GM23338 (cell line): ENCODE results near the gene MC2R. TPM values are rescaled to one million over a fixed set of nuclear protein-coding genes. Genes with fewer than 3 reads are reported as not detected.

ENCODE experiments used
- ATAC-seq: fragments of 200-7000 bp; cut with Tn5 transposase; 3 replicates; pipeline ENCODE4 v1.9.1; 2020
- DNase-seq: peaks from one replicate; pipeline ENCODE4 v3.0.0-alpha.2; 2015; ENCODE audit warnings: low spot score
- H2AFZ ChIP-seq: fragments of 200-600 bp; sonication (generic); 2 replicates; pipeline ENCODE4 v1.8.0; 2016; ENCODE audit warnings: antibody characterized with exemption, mild to moderate bottlenecking, moderate library complexity
- H3F3A ChIP-seq: fragments of 200-600 bp; sonication (generic); replicated peaks from 2 replicates; pipeline ENCODE4 v1.8.0; 2017; ENCODE audit warnings: antibody characterized with exemption, mixed run types, low read depth
- H3K27ac ChIP-seq: fragments of 200-600 bp; sonication (generic); 2 replicates; pipeline ENCODE4 v1.6.1; 2016; ENCODE audit warnings: low read depth
- H3K27me3 ChIP-seq: fragments of 200-600 bp; sonication (generic); 2 replicates; pipeline ENCODE4 v1.8.0; 2016; ENCODE audit warnings: mild to moderate bottlenecking, mixed run types, moderate library complexity; ENCODE audit not compliant: insufficient read depth
- H3K36me3 ChIP-seq: fragments of 200-600 bp; sonication (generic); 2 replicates; pipeline ENCODE4 v1.8.0; 2016; ENCODE audit warnings: mild to moderate bottlenecking; ENCODE audit not compliant: insufficient read depth
- H3K4me1 ChIP-seq: fragments of 200-600 bp; sonication (generic); 2 replicates; pipeline ENCODE4 v1.8.0; 2016; ENCODE audit warnings: mild to moderate bottlenecking, moderate library complexity; ENCODE audit not compliant: insufficient read depth
- H3K4me2 ChIP-seq: fragments of 200-600 bp; sonication (generic); 2 replicates; pipeline ENCODE4 v1.7.1; 2017; ENCODE audit warnings: mixed run types
- H3K4me3 ChIP-seq: fragments of 200-600 bp; sonication (generic); 2 replicates; pipeline ENCODE4 v1.6.1; 2016; ENCODE audit warnings: mixed run types
- H3K79me2 ChIP-seq: fragments of 200-600 bp; sonication (generic); replicated peaks from 2 replicates; pipeline ENCODE4 v1.8.0; 2017; ENCODE audit warnings: mild to moderate bottlenecking; ENCODE audit not compliant: insufficient read depth
- H3K9me2 ChIP-seq: fragments of 200-600 bp; sonication (generic); 2 replicates; pipeline ENCODE4 v1.8.0; 2017; ENCODE audit not compliant: insufficient read depth
- H4K20me1 ChIP-seq: fragments of 200-600 bp; sonication (generic); replicated peaks from 2 replicates; pipeline ENCODE4 v1.8.0; 2017; ENCODE audit warnings: mild to moderate bottlenecking; ENCODE audit not compliant: insufficient read depth
- H3K27ac Mint-ChIP-seq: 2 replicates; pipeline ENCODE4 v1.8.0; 2020; ENCODE audit warnings: inconsistent platforms, mild to moderate bottlenecking, moderate library complexity, mixed read lengths
- H3K27me3 Mint-ChIP-seq: 3 replicates; pipeline ENCODE4 v1.8.0; 2022; ENCODE audit warnings: low read depth, mild to moderate bottlenecking, moderate library complexity, mixed read lengths, inconsistent platforms; ENCODE audit not compliant: insufficient read depth, poor library complexity
- H3K36me3 Mint-ChIP-seq: 3 replicates; pipeline ENCODE4 v1.8.0; 2021; ENCODE audit warnings: low read depth, mild to moderate bottlenecking, inconsistent platforms, moderate library complexity, mixed read lengths
- H3K4me1 Mint-ChIP-seq: 3 replicates; pipeline ENCODE4 v1.8.0; 2020; ENCODE audit warnings: mild to moderate bottlenecking, inconsistent platforms, mixed read lengths
- H3K4me3 Mint-ChIP-seq: 3 replicates; pipeline ENCODE4 v1.8.0; 2021; ENCODE audit warnings: moderate library complexity, mild to moderate bottlenecking, inconsistent platforms, mixed read lengths
- H3K9me3 Mint-ChIP-seq: 3 replicates; pipeline ENCODE4 v1.8.0; 2020; ENCODE audit warnings: moderate library complexity, mild to moderate bottlenecking, inconsistent platforms, mixed read lengths
- CREB1 ChIP-seq: fragments of 250-450 bp; sonication (Bioruptor Pico); IDR thresholded peaks from 2 replicates; pipeline ENCODE4 v1.5.0; 2020; ENCODE audit warnings: low read depth, mild to moderate bottlenecking, moderate library complexity
- ETS1 ChIP-seq: IDR thresholded peaks from 2 replicates; pipeline ENCODE4 v1.6.1; 2016; ENCODE audit warnings: antibody characterized with exemption
- EZH2 ChIP-seq: fragments of 200-600 bp; sonication (generic); IDR thresholded peaks from one replicate; pipeline ENCODE4 v1.8.0; 2017; ENCODE audit warnings: antibody characterized with exemption, mild to moderate bottlenecking, low read depth; ENCODE audit not compliant: unreplicated experiment
- NANOG ChIP-seq: IDR thresholded peaks from 2 replicates; pipeline ENCODE4 v1.6.1; 2016; ENCODE audit warnings: antibody characterized with exemption, borderline replicate concordance
- POLR2AphosphoS5 ChIP-seq: IDR thresholded peaks from 2 replicates; pipeline ENCODE4 v1.6.1; 2016; ENCODE audit warnings: antibody characterized with exemption, low read depth
- STAT1 ChIP-seq: IDR thresholded peaks from one replicate; pipeline ENCODE4 v1.6.1; 2016; ENCODE audit warnings: antibody characterized with exemption; ENCODE audit not compliant: unreplicated experiment
- ZNF114 ChIP-seq: fragments of 250-450 bp; sonication (Bioruptor Pico); IDR thresholded peaks from 2 replicates; pipeline ENCODE4 v1.5.0; 2020; ENCODE audit warnings: mild to moderate bottlenecking, moderate library complexity
- ZNF331 ChIP-seq: fragments of 250-450 bp; sonication (Bioruptor Pico); IDR thresholded peaks from 2 replicates; pipeline ENCODE4 v1.5.0; 2020; ENCODE audit warnings: low read depth, mild to moderate bottlenecking, moderate library complexity
- ZNF462 ChIP-seq: fragments of 250-450 bp; sonication (Bioruptor Pico); IDR thresholded peaks from 2 replicates; pipeline ENCODE4 v1.5.0; 2020; ENCODE audit warnings: mild to moderate bottlenecking, moderate library complexity
- polyA plus RNA-seq: library from polyadenylated mRNA; unstranded; fragments of >200 nt; fragmentation: Nextera tagmentation; extraction: Ambion mirVana; gene quantifications from 2 replicates; pipeline ENCODE4 v1.2.1, GENCODE V29; 2016
- total RNA-seq: library from RNA; depleted of rRNA; stranded (reverse); fragments of >200 nt; shearing (Covaris generic); gene quantifications from 2 replicates; pipeline ENCODE4 v1.2.3, GENCODE V29; 2014

MC2R gene
- total and polyA plus RNA-seq, 2 experiments from 2014 or later = not detected

- H3K4me1 ChIP-seq = peaks cover 3% of the 10 kb centered on the region
- H3K36me3 Mint-ChIP-seq = no peaks in the 10 kb centered on the region
- H3K27me3 Mint-ChIP-seq = peaks cover 7% of the 10 kb centered on the region
Observed at GRCh38 chr18:13877157-13877556, 38.2 kb downstream of the MC2R start.

More at GRCh38 chr18:13877157-13877556, 38.2 kb downstream of the MC2R start:
- H3K27ac Mint-ChIP-seq = no peak overlapping the region
- H4K20me1 ChIP-seq = no peaks in the 10 kb centered on the region
- no peak for DNase-seq
- H2AFZ ChIP-seq = no peak overlapping the region
- no peaks in the 10 kb centered on the region for H3K27me3 ChIP-seq
- ATAC-seq = peak; percentile 45; the same call in 2 of the 3 replicates
- no peak overlapping the region for H3K4me3 Mint-ChIP-seq
- no peaks in the 10 kb centered on the region for H3F3A ChIP-seq
- H3K4me3 ChIP-seq = no peak overlapping the region
- H3K9me2 ChIP-seq = no peaks in the 10 kb centered on the region
- H3K9me3 Mint-ChIP-seq = no peaks in the 10 kb centered on the region
- H3K36me3 ChIP-seq = no peaks in the 10 kb centered on the region
- no peak overlapping the region for H3K27ac ChIP-seq
- H3K79me2 ChIP-seq = no peaks in the 10 kb centered on the region
- no peak overlapping the region for H3K4me2 ChIP-seq
- TF ChIP-seq ZNF462 (no peak), POLR2AphosphoS5 (no peak), ETS1 (no peak), CREB1 (CRISPR knock-in tag) (no peak), NANOG (no peak), ZNF331 (CRISPR knock-in tag) (no peak), ZNF114 (CRISPR knock-in tag) (no peak), EZH2 (no peak), STAT1 (no peak)
- H3K4me1 Mint-ChIP-seq = peaks cover 13% of the 10 kb centered on the region
